ENCODE measurements around the gene SATB2. TPM values are rescaled to one million over a fixed set of nuclear protein-coding genes. Genes with fewer than 3 reads are reported as not detected.

Gene SATB2
- total RNA-seq, 1 experiment from 2014 or later = 13.8 TPM

DNA sequence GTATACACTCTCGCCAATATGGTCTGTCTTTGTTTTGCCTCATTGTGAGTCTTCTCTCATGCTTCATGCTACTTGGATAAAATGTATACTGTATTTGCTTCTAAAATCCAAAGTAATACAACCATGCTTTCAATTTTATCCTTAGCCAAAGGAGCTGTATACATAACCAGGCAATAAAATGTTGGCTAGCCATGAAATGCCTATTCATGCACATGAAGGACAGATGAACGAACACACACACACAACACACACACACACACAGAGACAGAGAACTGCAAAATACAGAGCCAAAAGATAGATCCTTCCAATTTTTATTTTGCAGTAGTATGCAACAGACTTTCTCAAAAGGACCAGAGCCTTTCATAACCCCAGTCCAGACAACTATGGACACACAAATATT, 113.7 kb downstream of the SATB2 start (continued):
- TF ChIP-seq REST (IDR thresholded peaks at IDR 0.05; ENCODE audit: low read depth) (no peak), CEBPB (IDR thresholded peaks at IDR 0.05; ENCODE audit: low read depth) (no peak), ELF1 (IDR thresholded peaks at IDR 0.05; ENCODE audit: borderline replicate concordance, low read depth) (no peak), POLR2A (IDR thresholded peaks at IDR 0.05; ENCODE audit: borderline replicate concordance, extremely low read depth, insufficient read depth, insufficient read length) (no peak), YY1 (IDR thresholded peaks at IDR 0.05; ENCODE audit: extremely low read depth, insufficient replicate concordance, low read depth, low read length) (no peak)

DNA sequence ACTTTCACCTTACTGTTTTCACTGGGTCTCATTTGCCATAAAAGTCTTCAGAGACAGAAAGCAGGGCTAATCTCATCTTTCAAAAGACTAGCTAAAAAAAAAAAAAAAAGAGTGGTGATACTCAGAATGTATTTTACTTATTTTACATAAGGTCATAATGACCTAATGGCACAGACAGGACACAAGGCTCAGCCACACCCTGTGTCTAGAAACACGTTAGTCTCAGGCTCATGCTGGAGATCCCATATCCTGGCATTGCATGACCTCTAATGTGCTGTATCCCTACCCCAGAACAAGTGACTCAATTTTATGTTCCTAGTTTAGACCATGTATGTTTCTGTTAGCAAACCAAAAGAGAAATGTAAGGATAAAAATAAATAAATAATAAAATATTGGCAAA, 115.4 kb downstream of the SATB2 start:
- DNase-seq (ENCODE audit: low read depth, low spot score) (no peak), ATAC-seq (no peak)
- Histone ChIP-seq H3K79me2 (ENCODE audit: insufficient read depth, low read length) (no peaks in the 10 kb centered on the region), H3K9me2 (ENCODE audit: insufficient read depth) (no peaks in the 10 kb centered on the region), H3K4me1 (ENCODE audit: control insufficient read depth in 1 of 2, insufficient read depth in 2 of 2, low read length in 2 of 2) (peaks cover 0 to 2% of the 10 kb centered on the region in 2 experiments; a peak in 2 of 4 replicates), H3K9me3 (ENCODE audit: control insufficient read depth in 1 of 2, insufficient read depth in 1 of 2, low read depth in 1 of 2, low read length in 2 of 2) (no peaks in the 10 kb centered on the region), H3K27me3 (ENCODE audit: insufficient read depth, low read length) (no peaks in the 10 kb centered on the region), H3K4me3 (replicated peaks in 1 of 2; ENCODE audit: low read depth in 1 of 2, low read length in 2 of 2) (no peak overlapping the region), H2AFZ (ENCODE audit: low read depth, low read length, poor library complexity, severe bottlenecking) (no peak overlapping the region), H4K20me1 (ENCODE audit: insufficient read depth) (no peaks in the 10 kb centered on the region), H3K9ac (ENCODE audit: low read length) (no peak overlapping the region), H3K36me3 (ENCODE audit: control insufficient read depth in 1 of 2, insufficient read depth in 2 of 2, low read length in 2 of 2) (peaks cover 0 to 2% of the 10 kb centered on the region in 2 experiments; a peak in 1 of 4 replicates), H3K27ac (ENCODE audit: low read depth, low read length) (no peak overlapping the region), H3K4me2 (ENCODE audit: low read length) (no peak overlapping the region)
- ChIA-PET RAD21 (ENCODE audit: low non-redundant PET in 1 of 2, low total read pairs in 2 of 2, uncharacterized antibody in 2 of 2, unreplicated experiment in 2 of 2) (no interaction called here), CTCF (no interaction called here), POLR2A (no interaction called here)
- no TSS peak for BruUV-seq (replicated peaks)
- no peak for TF ChIP-seq TCF7L2 (IDR thresholded peaks at IDR 0.05; ENCODE audit: borderline replicate concordance, extremely low read depth, insufficient read depth, insufficient read length)
- intact Hi-C loops (cut with micrococcal nuclease) = no loop called here

Data from HCT116 (cell line).